Hepatocyte (in vitro differentiated cells): Measurements from ENCODE around the gene ZBTB7B. TPM values are rescaled to one million over a fixed set of nuclear protein-coding genes. Genes with fewer than 3 reads are reported as not detected.

Experiments
- DNase-seq: peaks from one replicate; pipeline ENCODE4 v3.0.0-alpha.2; 2016; ENCODE audit warnings: low spot score
- H2AFZ ChIP-seq: fragments of 200-600 bp; sonication (generic); 2 replicates; pipeline ENCODE4 v1.6.0; 2016; ENCODE audit warnings: antibody characterized with exemption, mild to moderate bottlenecking
- H3K27ac ChIP-seq: fragments of 200-600 bp; sonication (generic); 2 replicates; pipeline ENCODE4 v1.5.1; 2016; ENCODE audit warnings: mild to moderate bottlenecking
- H3K27me3 ChIP-seq: fragments of 200-600 bp; sonication (generic); 2 replicates; pipeline ENCODE4 v1.6.1; 2016
- H3K36me3 ChIP-seq: fragments of 200-600 bp; sonication (generic); replicated peaks from 2 replicates; pipeline ENCODE4 v1.5.1; 2016; ENCODE audit warnings: low read depth; ENCODE audit not compliant: insufficient read depth
- H3K4me1 ChIP-seq: fragments of 200-600 bp; sonication (generic); 2 replicates; pipeline ENCODE4 v1.5.1; 2016; ENCODE audit warnings: mild to moderate bottlenecking, moderate library complexity; ENCODE audit not compliant: insufficient read depth
- H3K4me2 ChIP-seq: fragments of 200-600 bp; sonication (generic); 2 replicates; pipeline ENCODE4 v1.6.0; 2016
- H3K4me3 ChIP-seq: fragments of 200-600 bp; sonication (generic); 2 replicates; pipeline ENCODE4 v1.5.1; 2016; ENCODE audit warnings: mild to moderate bottlenecking
- H3K79me2 ChIP-seq: fragments of 200-600 bp; sonication (generic); 2 replicates; pipeline ENCODE4 v1.6.0; 2017; ENCODE audit warnings: mild to moderate bottlenecking
- H3K9me2 ChIP-seq: fragments of 200-600 bp; sonication (generic); replicated peaks from 2 replicates; pipeline ENCODE4 v1.6.0; 2017; ENCODE audit warnings: mild to moderate bottlenecking; ENCODE audit not compliant: insufficient read depth
- H3K9me3 ChIP-seq: fragments of 200-600 bp; sonication (generic); 2 replicates; pipeline ENCODE4 v1.5.1; 2016; ENCODE audit warnings: low read depth, mild to moderate bottlenecking
- H4K20me1 ChIP-seq: fragments of 200-600 bp; sonication (generic); 2 replicates; pipeline ENCODE4 v1.6.0; 2016; ENCODE audit warnings: mild to moderate bottlenecking; ENCODE audit not compliant: insufficient read depth, poor library complexity, severe bottlenecking
- CTCF ChIP-seq: fragments of 200-600 bp; sonication (generic); IDR thresholded peaks from 2 replicates; pipeline ENCODE4 v1.5.1; 2016; ENCODE audit warnings: antibody characterized with exemption, mild to moderate bottlenecking; ENCODE audit not compliant: poor library complexity
- EZH2 ChIP-seq: fragments of 200-600 bp; sonication (generic); IDR thresholded peaks from 2 replicates; pipeline ENCODE4 v1.6.1; 2016; ENCODE audit warnings: antibody characterized with exemption, mild to moderate bottlenecking, borderline replicate concordance
- EZH2phosphoT487 ChIP-seq: fragments of 200-600 bp; sonication (generic); IDR thresholded peaks from one replicate; pipeline ENCODE4 v1.6.1; 2018; ENCODE audit warnings: antibody characterized with exemption, mild to moderate bottlenecking, low read depth, moderate library complexity; ENCODE audit not compliant: unreplicated experiment, severe bottlenecking
- WGBS: methylation state at CpG from one replicate; pipeline ENCODE4 v1.1.6; 2016; ENCODE audit warnings: low lambda C conversion rate; ENCODE audit errors: missing lambda C conversion rate; 5-methylcytosine and 5-hydroxymethylcytosine counted together
- polyA plus RNA-seq: library from polyadenylated mRNA; unstranded; fragments of >200 nt; fragmentation: Nextera tagmentation; extraction: Ambion mirVana; gene quantifications from 2 replicates; pipeline ENCODE4 v1.2.1, GENCODE V29; 2016
- total RNA-seq: library from RNA; depleted of rRNA; stranded (reverse); fragments of >200 nt; gene quantifications from 2 replicates; pipeline ENCODE4 v1.2.3, GENCODE V29; 2014

The ZBTB7B gene
- total and polyA plus RNA-seq, 2 experiments from 2014 or later = 13.3 to 29.2 TPM

- TF ChIP-seq CTCF (peak; percentile 66), EZH2phosphoT487 (no peak), EZH2 (no peak)
- Histone ChIP-seq H3K9me3 (no peaks in the 10 kb centered on the region), H3K27ac (peak overlapping the region; percentile 27), H2AFZ (no peak overlapping the region), H3K27me3 (no peaks in the 10 kb centered on the region), H3K4me2 (no peak overlapping the region), H3K36me3 (no peaks in the 10 kb centered on the region), H3K9me2 (no peaks in the 10 kb centered on the region), H4K20me1 (no peaks in the 10 kb centered on the region), H3K4me1 (peaks cover 7% of the 10 kb centered on the region), H3K79me2 (no peaks in the 10 kb centered on the region), H3K4me3 (no peak overlapping the region)
- peak; percentile 87 for DNase-seq
- 70% methylated on average over 7 of the region's 7 CpGs for WGBS
Measured at GRCh38 chr1:155044812-155045657, 42.4 kb downstream of the ZBTB7B start.

GRCh38 chr1:155048449-155049334 is 46.1 kb downstream of the ZBTB7B start:
- WGBS = 83% methylated on average over 8 of the region's 8 CpGs
- Histone ChIP-seq H3K9me2 (no peaks in the 10 kb centered on the region), H3K4me2 (no peak overlapping the region), H4K20me1 (no peaks in the 10 kb centered on the region), H3K9me3 (no peaks in the 10 kb centered on the region), H3K4me1 (peaks cover 25% of the 10 kb centered on the region), H3K27me3 (no peaks in the 10 kb centered on the region), H3K27ac (no peak overlapping the region), H3K79me2 (no peaks in the 10 kb centered on the region), H3K4me3 (no peak overlapping the region), H3K36me3 (no peaks in the 10 kb centered on the region), H2AFZ (no peak overlapping the region)
- DNase-seq = no peak
- TF ChIP-seq CTCF = no peak
- TF ChIP-seq EZH2 = no peak
- no peak for TF ChIP-seq EZH2phosphoT487

- no peak overlapping the region for H2AFZ ChIP-seq
- H3K4me1 ChIP-seq = peaks cover 25% of the 10 kb centered on the region
- no peaks in the 10 kb centered on the region for H3K9me2 ChIP-seq
- H4K20me1 ChIP-seq = no peaks in the 10 kb centered on the region
- no peaks in the 10 kb centered on the region for H3K36me3 ChIP-seq
- no peaks in the 10 kb centered on the region for H3K9me3 ChIP-seq
- peak overlapping the region; percentile 93 for H3K4me2 ChIP-seq
- peak overlapping the region; percentile 87 for H3K27ac ChIP-seq
- no peaks in the 10 kb centered on the region for H3K27me3 ChIP-seq
- WGBS = 31% methylated on average over 10 of the region's 10 CpGs
- peak overlapping the region; percentile 92 for H3K4me3 ChIP-seq
- TF ChIP-seq CTCF (no peak), EZH2phosphoT487 (no peak), EZH2 (no peak)
- no peaks in the 10 kb centered on the region for H3K79me2 ChIP-seq
- DNase-seq = no peak
Measured at GRCh38 chr1:155049651-155050559, 47.3 kb downstream of the ZBTB7B start.
